Fibroblast of skin of right biceps (primary cell): ENCODE measurements around the gene TMEM238L.

Experiments
- DNase-seq: peaks from one replicate; pipeline ENCODE4 v3.0.0-alpha.2; 2013

TMEM238L gene

DNA sequence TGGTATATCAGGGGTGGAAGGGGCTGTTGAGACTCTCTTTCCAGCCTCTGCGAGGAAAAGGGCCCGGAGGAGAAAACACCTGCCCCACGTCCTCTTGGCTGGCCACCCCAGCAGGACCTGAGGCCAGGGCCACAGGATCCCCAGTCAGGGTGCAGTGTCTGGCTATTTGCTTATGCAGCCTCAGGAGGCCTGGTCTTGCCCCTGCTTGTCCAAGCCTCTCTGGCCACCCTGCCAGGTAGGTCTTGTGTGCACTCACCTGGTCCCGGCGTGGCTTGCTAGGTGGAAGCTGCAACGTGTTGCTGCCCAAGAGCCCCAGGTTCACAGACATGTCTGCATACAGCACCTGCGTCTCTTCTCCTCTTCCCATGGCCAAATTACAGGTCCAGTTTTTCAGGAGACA, 549 bp downstream of the TMEM238L start:
- no peak for DNase-seq

DNA sequence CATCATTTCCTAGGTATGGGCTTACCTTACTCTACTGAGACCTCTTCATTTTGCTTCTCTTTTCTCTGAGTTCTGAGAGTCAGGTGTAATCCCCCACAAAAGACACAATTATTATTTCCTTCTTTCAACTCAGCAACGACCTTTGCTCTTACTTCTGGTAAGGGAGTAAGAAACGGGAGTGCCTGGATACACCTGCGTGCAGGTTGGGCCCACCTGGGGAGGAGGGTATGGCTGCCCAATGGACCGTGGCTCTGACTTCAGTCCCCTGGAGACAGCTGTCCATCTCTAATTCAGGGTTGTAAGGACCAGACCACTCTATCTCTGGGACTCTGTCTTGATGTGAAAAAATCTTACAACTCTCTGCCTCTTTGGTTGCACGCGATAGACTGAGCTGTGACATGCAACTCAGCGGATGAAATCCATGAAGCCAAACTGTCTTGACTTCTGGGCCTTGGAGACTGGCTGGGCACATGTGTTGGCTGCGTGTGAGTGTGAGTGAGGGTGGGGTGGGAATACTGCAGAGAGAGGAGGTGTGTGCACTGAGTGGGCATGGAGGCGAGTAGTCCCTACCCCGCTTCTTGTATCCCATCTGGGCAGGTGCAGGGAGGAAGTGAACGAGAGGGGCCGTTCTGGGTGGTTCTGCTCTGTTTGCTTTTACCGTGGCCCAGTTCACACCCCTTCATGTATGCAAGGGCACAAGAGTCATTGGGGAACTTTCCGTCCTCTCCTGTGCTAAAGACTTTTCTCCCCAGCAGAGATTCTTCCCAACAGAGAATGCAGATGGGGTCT, 1.2 kb downstream of the TMEM238L start:
- no peak for DNase-seq

- DNase-seq, result no peak
Measured at GRCh38 chr17:10799407-10799806, 4.5 kb downstream of the TMEM238L start.

- no peak for DNase-seq
Measured at GRCh38 chr17:10798910-10799309, 5.0 kb downstream of the TMEM238L start.

- DNase-seq, result no peak
Measured at GRCh38 chr17:10798332-10798749, 5.6 kb downstream of the TMEM238L start.

GRCh38 chr17:10797476-10798328, 6.2 kb downstream of the TMEM238L start:
- DNase-seq, result no peak

- no peak for DNase-seq
Measured at GRCh38 chr17:10793816-10794215, 10.1 kb downstream of the TMEM238L start.

GRCh38 chr17:10793256-10793655, 10.6 kb downstream of the TMEM238L start:
- no peak for DNase-seq

GRCh38 chr17:10792151-10792550, 11.7 kb downstream of the TMEM238L start:
- DNase-seq, result no peak

- no peak for DNase-seq
Measured at GRCh38 chr17:10790491-10791401, 13.2 kb downstream of the TMEM238L start.

GRCh38 chr17:10789694-10790271, 14.1 kb downstream of the TMEM238L start:
- no peak for DNase-seq

- no peak for DNase-seq
Measured at GRCh38 chr17:10787306-10788045, 16.4 kb downstream of the TMEM238L start.

GRCh38 chr17:10785295-10785694, 18.6 kb downstream of the TMEM238L start:
- no peak for DNase-seq

GRCh38 chr17:10779609-10780008, 24.3 kb downstream of the TMEM238L start:
- no peak for DNase-seq

- no peak for DNase-seq
Measured at GRCh38 chr17:10777890-10778289, 26.0 kb downstream of the TMEM238L start.

GRCh38 chr17:10777131-10777807, 26.6 kb downstream of the TMEM238L start:
- DNase-seq, result no peak

GRCh38 chr17:10776381-10776780, 27.5 kb downstream of the TMEM238L start:
- DNase-seq, result no peak

DNA sequence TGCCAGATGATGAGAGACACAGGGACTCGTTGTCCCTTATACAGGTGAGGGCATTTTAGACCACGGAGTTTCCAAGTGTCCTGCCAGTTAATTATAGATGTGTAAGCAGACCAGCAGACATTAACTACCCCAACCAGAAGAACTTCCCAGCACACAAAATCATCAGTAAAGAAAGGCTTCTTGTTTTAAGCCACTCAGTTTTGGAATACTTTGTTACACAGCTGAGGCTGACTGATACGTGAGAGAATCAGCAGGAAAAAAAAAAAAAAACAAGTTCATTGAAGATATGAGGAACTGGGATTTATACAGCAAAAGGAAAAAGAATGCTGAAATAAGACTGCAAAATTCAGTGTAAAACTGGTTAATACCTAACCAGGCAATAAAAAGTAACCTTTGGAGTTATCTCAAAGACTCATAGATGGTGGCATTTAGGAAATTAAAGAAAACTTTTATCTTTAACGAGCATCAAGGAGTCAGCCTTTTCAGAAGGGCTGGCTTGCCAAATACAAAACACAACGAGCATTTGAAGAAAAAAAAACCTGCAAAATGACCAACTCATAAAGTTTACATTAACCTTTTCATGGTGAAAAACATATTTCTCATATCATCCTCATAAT, 28.1 kb downstream of the TMEM238L start:
- no peak for DNase-seq

GRCh38 chr17:10775058-10775457, 28.8 kb downstream of the TMEM238L start:
- no peak for DNase-seq

GRCh38 chr17:10773391-10773790, 30.5 kb downstream of the TMEM238L start:
- no peak for DNase-seq
